Smooth muscle cell of the pulmonary artery (primary cell): Measurements from ENCODE around the gene NFYC. TPM values are rescaled to one million over a fixed set of nuclear protein-coding genes. Genes with fewer than 3 reads are reported as not detected.

ENCODE experiments used
- total RNA-seq: library from RNA; depleted of rRNA; stranded (reverse); fragments of >200 nt; gene quantifications from 2 replicates; pipeline ENCODE4 v1.2.3, GENCODE V29; 2014

Gene NFYC
- 22.3 and 22.5 TPM in 2 replicates for total RNA-seq

DNA sequence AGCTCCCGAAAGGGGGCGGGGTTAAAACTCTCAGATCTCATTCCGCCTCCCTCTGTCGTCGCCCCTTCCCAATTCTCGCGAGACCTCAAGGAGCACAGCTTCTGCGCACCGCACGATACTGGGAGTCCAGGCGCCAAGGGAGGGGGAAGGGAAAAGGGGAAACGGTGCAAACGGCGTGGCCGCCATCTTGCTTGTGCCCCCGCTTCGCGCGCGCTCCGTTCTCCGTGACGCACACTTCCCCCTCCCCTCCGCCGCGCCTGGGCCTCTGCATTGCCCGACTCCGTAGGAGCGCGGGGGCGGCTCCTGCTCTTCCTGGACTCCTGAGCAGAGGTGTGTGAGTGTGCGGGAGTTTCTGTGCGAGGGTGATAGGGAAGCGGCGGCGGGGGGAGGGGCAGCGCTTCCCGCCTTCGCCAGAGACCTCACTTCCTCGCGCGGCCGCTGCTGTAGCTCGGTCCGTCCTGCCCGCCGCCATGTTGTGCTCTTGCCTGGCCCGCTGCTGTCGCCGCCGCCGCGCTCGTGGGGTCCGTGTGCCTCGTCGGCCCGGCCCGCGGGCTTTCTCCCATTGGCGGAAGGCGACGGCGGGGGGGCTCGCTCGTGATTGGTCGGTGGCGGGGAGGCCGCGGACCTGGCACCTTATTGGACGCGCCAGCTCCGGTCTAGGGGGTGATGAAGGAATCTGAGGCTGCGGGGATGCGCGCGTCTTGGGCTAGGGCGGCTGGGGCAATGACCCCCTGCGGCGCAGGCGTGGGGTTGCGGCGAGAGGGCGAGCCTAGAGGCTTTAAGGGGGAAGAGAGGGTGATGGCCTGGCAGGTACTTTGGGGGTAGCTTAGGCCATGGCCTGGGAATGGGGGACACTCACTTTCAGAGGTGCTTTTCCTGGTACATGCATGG, at the start of gene NFYC:
TSS of gene NFYC (plus strand) at position 167 of the 891 bp plus-strand sequence. CDS start 47,140 bp downstream, outside the sequence.

DNA sequence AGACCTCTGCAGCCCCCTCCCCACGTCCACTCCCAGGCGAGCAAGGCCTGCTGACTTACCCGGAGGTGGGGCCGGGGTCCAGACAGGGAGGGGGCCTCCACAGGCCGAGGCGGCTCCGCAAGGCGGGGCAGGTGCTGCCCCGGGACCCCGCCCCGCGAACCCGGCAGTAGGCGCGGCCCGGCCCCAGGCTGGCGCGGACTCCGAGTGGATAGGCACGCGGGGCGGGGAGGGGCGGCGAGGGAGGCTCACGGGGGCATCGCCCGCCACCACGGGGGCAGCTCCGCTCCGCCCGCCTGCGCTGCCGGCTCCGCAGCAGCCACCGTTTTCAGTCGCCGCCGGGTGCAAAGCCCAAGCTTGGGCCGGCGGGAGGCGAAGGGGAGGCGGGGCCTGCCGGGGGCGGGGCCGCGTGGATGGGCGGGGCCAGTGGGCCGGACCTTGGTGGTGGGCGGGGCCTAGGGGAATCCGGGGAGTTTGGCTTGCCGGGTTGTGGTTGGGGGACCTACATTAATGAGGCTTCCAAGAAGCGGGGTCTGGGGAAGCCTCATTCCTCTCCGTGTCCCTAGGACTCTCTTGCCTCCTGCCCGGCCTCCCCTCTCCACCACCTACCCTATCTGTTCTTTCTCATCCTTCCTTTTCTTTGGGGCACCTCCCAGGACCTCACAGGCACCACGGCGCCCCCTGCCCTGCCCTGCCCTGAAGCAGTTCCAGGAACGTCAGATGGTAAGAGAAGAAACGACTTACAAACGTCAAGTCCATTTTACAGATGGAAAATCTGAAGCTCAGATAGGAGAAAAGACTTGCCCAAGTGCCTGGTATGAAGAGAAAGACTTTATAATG, 26.0 kb upstream of the NFYC start, which contains the start of gene RIMS3:
TSS of gene RIMS3 (minus strand) at position 348 of the 837 bp plus-strand sequence. CDS start 23,757 bp downstream, outside the sequence.

DNA sequence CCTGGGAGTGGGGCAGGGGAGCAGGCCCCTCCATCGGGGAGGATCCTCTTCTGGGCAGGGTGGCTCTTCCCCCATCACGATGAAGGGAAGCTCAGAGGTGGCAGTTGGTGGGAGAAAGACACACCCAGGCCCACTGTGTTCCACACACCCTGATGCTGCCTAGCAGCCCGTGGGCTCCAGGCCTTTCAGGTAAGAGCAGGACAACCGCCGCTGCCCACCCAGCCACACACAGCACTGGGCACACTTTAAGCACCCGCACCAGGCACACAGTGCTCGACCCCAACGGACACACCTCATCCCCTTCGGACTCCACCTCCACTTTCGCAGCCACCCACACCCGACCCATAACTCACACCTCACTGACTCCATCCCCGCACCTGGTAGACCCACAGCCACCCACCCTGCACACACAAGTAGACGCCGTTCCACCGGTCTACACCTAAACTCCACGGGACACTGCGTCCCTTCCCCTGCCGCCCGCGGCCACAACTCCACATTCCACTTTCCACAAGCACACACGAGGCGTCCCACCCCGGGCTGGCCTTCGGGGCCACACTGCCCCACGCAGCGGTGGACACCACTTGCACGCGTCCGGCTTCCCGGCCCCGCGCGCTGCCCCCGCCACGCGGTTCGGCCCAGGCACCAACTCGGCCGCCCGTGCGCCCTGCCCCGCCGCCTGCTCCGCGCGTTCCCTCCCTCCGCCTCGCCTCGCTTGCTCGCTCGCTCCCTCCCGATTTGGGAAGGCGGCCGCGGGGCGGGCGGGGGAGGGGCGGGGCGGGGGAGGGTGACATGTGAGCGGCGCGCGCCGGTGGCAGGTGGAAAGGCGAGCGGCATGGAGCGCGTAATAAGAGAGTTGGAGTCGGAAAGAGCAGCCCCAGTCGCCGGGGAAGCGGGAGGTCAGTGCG, 91.7 kb downstream of the NFYC start, which contains the start of gene KCNQ4:
TSS of gene KCNQ4 (plus strand) at position 787 of the 905 bp plus-strand sequence. CDS start 307 bp downstream, outside the sequence.

Other genes with a start within 250 kb of the NFYC start
- 1.8 and 3.7 TPM in 2 replicates for gene ZFP69B, start 241.2 kb upstream of the NFYC start, total RNA-seq
- gene ZFP69, start 214.4 kb upstream of the NFYC start, total RNA-seq: 2.1 and 3.1 TPM in 2 replicates
- gene EXO5, start 182.9 kb upstream of the NFYC start, total RNA-seq: 3.5 and 6.1 TPM in 2 replicates
- 2.7 and 3.0 TPM in 2 replicates for gene ZNF684, start 160.1 kb upstream of the NFYC start, total RNA-seq
- 0.86 and 1.8 TPM in 2 replicates for gene RIMS3, start 26.0 kb upstream of the NFYC start, total RNA-seq
- gene KCNQ4, start 92.1 kb downstream of the NFYC start, total RNA-seq: 0.53 and 1.2 TPM in 2 replicates
- gene CITED4, start 170.7 kb downstream of the NFYC start, total RNA-seq: 3.5 and 8.6 TPM in 2 replicates